MM.1S (cell line): ENCODE data around the gene ABCA1.

Experiments
- DNase-seq: peaks from one replicate; pipeline ENCODE4 v3.0.0-alpha.2; 2015
- H2AFZ ChIP-seq: fragments of 300-600 bp; sonication (generic); 2 replicates; pipeline ENCODE4 v1.6.0; 2016; ENCODE audit warnings: antibody characterized with exemption, low read length
- H3F3A ChIP-seq: fragments of 300-600 bp; sonication (generic); 2 replicates; pipeline ENCODE4 v1.6.1; 2016; ENCODE audit warnings: mild to moderate bottlenecking, antibody characterized with exemption, low read length, moderate library complexity, mixed read lengths; ENCODE audit not compliant: insufficient read depth
- H3K27ac ChIP-seq: fragments of 300-600 bp; sonication (generic); 2 replicates; pipeline ENCODE4 v1.5.1; 2016; ENCODE audit warnings: mild to moderate bottlenecking, low read length
- H3K27me3 ChIP-seq: fragments of 300-600 bp; sonication (generic); replicated peaks from 2 replicates; pipeline ENCODE4 v1.6.0; 2016; ENCODE audit warnings: low read length; ENCODE audit not compliant: insufficient read depth
- H3K36me3 ChIP-seq: fragments of 300-600 bp; sonication (generic); replicated peaks from 2 replicates; pipeline ENCODE4 v1.6.1; 2016; ENCODE audit warnings: mild to moderate bottlenecking, low read length, mixed read lengths; ENCODE audit not compliant: insufficient read depth
- H3K4me1 ChIP-seq: fragments of 300-600 bp; sonication (generic); 2 replicates; pipeline ENCODE4 v1.6.1; 2016; ENCODE audit warnings: low read length, mixed read lengths
- H3K4me2 ChIP-seq: fragments of 300-600 bp; sonication (generic); 2 replicates; pipeline ENCODE4 v1.6.0; 2016; ENCODE audit warnings: low read depth, low read length
- H3K4me3 ChIP-seq: fragments of 300-600 bp; sonication (generic); 2 replicates; pipeline ENCODE4 v1.5.1; 2016; ENCODE audit warnings: low read length, mixed read lengths
- H3K79me2 ChIP-seq: fragments of 300-600 bp; sonication (generic); 2 replicates; pipeline ENCODE4 v1.6.1; 2016; ENCODE audit warnings: mixed run types, low read length, mixed read lengths
- H3K9ac ChIP-seq: fragments of 300-600 bp; sonication (generic); 2 replicates; pipeline ENCODE4 v1.6.1; 2016; ENCODE audit warnings: low read length, mixed read lengths
- H3K9me2 ChIP-seq: fragments of 300-600 bp; sonication (generic); replicated peaks from 2 replicates; pipeline ENCODE4 v1.6.1; 2016; ENCODE audit warnings: mild to moderate bottlenecking, low read length, mixed read lengths; ENCODE audit not compliant: insufficient read depth
- H3K9me3 ChIP-seq: fragments of 300-600 bp; sonication (generic); replicated peaks from 2 replicates; pipeline ENCODE4 v1.6.1; 2016; ENCODE audit warnings: mild to moderate bottlenecking, low read length, mixed read lengths; ENCODE audit not compliant: insufficient read depth
- H4K20me1 ChIP-seq: fragments of 300-600 bp; sonication (generic); 2 replicates; pipeline ENCODE4 v1.6.1; 2016; ENCODE audit warnings: mild to moderate bottlenecking, low read length, moderate library complexity, mixed read lengths; ENCODE audit not compliant: insufficient read depth
- EZH2 ChIP-seq: fragments of 300-600 bp; sonication (generic); optimal IDR thresholded peaks from 2 replicates; pipeline ENCODE3; 2017; ENCODE audit warnings: low read depth, mild to moderate bottlenecking, antibody characterized with exemption, low read length, mixed read lengths
- EZH2phosphoT487 ChIP-seq: fragments of 300-600 bp; sonication (generic); IDR thresholded peaks from 2 replicates; pipeline ENCODE4 v1.6.1; 2018; ENCODE audit warnings: antibody characterized with exemption, low read length
- TF ChIP-seq, protein P1 (sequence below): fragments of 300-600 bp; sonication (generic); IDR thresholded peaks from 2 replicates; pipeline ENCODE4 v1.5.1; 2016; ENCODE audit warnings: antibody characterized with exemption, low read length, mixed read lengths

ABCA1 gene

DNA sequence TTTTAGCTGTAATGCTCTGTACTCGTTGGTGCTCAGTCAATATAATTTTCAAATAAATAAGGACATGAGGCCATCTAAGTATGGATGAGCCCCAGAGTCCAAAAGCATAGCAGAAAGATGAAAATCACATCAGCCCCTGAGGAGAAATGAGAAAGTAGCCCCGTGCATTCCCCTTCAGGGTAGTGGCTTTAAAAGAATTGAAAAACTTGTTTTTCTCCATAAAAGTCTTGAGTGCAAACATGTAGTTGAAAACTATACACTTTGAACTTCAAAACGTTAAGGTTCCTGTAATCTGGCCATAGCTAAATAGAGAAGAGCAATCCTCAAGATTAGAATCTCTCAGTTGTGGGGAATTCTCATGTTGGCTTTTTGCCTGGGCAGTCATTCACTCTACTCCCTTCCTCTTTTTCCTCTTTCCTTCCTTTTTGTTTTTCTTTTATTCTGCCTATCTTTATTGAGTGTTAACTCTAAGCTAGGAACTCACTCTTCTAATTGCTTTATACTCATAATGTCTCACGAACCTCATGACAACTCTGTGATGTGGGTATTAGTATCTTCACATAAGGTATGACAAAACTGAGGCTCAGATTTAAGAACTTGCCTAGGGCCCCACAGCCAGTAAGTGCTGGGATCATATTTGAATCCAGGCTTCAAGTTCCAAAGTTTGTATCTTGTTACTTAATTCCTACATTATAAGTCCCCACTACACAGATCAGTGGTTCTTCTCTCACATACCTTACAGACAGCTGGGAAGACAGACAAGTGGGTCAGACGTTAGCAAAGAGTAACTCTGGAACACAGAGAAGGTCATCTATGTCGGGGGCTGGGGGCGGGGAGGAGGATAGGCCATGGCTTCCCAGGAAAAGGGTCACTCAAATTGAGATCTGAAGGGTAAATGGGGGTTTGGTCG, 46.4 kb upstream of the ABCA1 start:
- H4K20me1 ChIP-seq, result no peaks in the 10 kb centered on the region
- no peaks in the 10 kb centered on the region for H3K4me1 ChIP-seq
- H3K36me3 ChIP-seq, result no peaks in the 10 kb centered on the region
- H3K9me2 ChIP-seq, result no peaks in the 10 kb centered on the region
- no peaks in the 10 kb centered on the region for H3K27me3 ChIP-seq
- H3K4me3 ChIP-seq, result no peak overlapping the region
- H3K4me2 ChIP-seq, result no peak overlapping the region
- TF ChIP-seq EZH2phosphoT487 (no peak), EZH2 (no peak)
- TF ChIP-seq, protein P1, sequence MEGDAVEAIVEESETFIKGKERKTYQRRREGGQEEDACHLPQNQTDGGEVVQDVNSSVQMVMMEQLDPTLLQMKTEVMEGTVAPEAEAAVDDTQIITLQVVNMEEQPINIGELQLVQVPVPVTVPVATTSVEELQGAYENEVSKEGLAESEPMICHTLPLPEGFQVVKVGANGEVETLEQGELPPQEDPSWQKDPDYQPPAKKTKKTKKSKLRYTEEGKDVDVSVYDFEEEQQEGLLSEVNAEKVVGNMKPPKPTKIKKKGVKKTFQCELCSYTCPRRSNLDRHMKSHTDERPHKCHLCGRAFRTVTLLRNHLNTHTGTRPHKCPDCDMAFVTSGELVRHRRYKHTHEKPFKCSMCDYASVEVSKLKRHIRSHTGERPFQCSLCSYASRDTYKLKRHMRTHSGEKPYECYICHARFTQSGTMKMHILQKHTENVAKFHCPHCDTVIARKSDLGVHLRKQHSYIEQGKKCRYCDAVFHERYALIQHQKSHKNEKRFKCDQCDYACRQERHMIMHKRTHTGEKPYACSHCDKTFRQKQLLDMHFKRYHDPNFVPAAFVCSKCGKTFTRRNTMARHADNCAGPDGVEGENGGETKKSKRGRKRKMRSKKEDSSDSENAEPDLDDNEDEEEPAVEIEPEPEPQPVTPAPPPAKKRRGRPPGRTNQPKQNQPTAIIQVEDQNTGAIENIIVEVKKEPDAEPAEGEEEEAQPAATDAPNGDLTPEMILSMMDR, result no peak
- no peaks in the 10 kb centered on the region for H3K79me2 ChIP-seq
- H2AFZ ChIP-seq, result no peak overlapping the region
- no peaks in the 10 kb centered on the region for H3K9me3 ChIP-seq
- no peak for DNase-seq
- no peak overlapping the region for H3K27ac ChIP-seq
- no peaks in the 10 kb centered on the region for H3F3A ChIP-seq
- no peak overlapping the region for H3K9ac ChIP-seq

DNA sequence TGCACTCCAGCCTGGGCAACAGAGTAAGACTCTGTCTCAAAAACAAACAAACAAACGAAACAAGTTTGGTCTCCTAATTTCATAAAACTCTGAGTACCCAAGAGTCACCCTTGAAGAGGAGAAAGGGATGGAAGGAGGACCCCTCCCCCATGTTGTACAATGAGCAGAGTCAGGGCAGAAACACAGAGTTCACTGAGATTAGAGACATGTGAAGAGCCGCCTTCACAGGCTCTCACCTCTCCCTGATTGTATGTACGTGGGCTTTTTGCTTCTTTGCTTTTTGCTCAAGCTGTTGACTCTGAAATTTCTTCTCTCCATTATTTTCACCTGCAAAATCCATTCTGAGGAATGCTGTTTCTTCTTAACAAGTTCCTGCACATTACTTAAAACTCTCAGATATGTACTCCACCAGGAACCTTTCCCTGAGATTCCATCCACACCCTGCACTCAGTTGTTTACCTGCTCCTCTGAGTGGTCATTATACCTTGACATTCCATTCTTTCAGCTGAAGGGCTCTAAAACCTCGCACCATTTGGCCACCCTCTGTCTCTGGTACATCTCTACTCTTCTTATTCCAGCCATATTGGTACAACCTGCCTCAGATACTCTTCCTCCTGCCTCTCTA, 44.4 kb upstream of the ABCA1 start:
- Histone ChIP-seq H3K9ac (no peak overlapping the region), H3K4me1 (peaks cover 4% of the 10 kb centered on the region; the same call in 1 of the 2 replicates), H3K4me3 (no peak overlapping the region), H4K20me1 (no peaks in the 10 kb centered on the region), H3K36me3 (no peaks in the 10 kb centered on the region), H3F3A (no peaks in the 10 kb centered on the region), H3K27me3 (no peaks in the 10 kb centered on the region), H3K79me2 (no peaks in the 10 kb centered on the region), H2AFZ (no peak overlapping the region), H3K4me2 (no peak overlapping the region), H3K9me2 (no peaks in the 10 kb centered on the region), H3K9me3 (no peaks in the 10 kb centered on the region), H3K27ac (no peak overlapping the region)
- DNase-seq, result no peak
- no peak for TF ChIP-seq EZH2
- TF ChIP-seq, protein P1, result no peak
- no peak for TF ChIP-seq EZH2phosphoT487

DNA sequence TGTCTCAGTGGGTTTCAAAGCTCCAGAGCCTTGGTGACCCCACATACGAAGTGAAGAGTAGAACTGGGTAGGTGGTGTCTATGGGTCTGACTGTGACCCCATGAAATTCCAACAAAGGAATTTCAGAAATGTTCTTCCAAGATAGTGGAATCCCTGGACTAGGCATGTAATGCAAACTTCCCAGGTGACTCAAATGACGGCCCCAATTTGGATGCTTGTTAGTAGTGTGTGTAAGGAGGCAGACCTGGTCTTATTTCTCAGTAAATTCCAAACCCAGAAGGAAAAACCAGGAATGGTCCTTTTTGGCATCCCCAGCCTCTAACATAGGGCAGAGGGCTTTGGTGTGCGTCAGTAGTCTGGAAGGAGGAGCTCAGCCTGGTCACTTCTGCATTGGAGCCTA, 43.6 kb upstream of the ABCA1 start:
- Histone ChIP-seq H4K20me1 (no peaks in the 10 kb centered on the region), H3F3A (no peaks in the 10 kb centered on the region), H3K79me2 (no peaks in the 10 kb centered on the region), H3K4me1 (peaks cover 4% of the 10 kb centered on the region; the same call in 1 of the 2 replicates), H3K4me3 (no peak overlapping the region), H2AFZ (no peak overlapping the region), H3K27me3 (no peaks in the 10 kb centered on the region), H3K9me2 (no peaks in the 10 kb centered on the region), H3K9ac (no peak overlapping the region), H3K36me3 (no peaks in the 10 kb centered on the region), H3K27ac (no peak overlapping the region), H3K9me3 (no peaks in the 10 kb centered on the region), H3K4me2 (no peak overlapping the region)
- no peak for DNase-seq
- TF ChIP-seq, protein P1, result no peak
- TF ChIP-seq EZH2phosphoT487 (no peak), EZH2 (no peak)
